Esophagus squamous epithelium (tissue), 5 donors: ENCODE results near the gene RBM20. TPM values are rescaled to one million over a fixed set of nuclear protein-coding genes. Genes with fewer than 3 reads are reported as not detected.

ENCODE experiments used
- DNase-seq: peaks from one replicate; lab custom pipeline; 2025; lab: John Stamatoyannopoulos, UW
- H3K27ac ChIP-seq, 4 donors: fragments of 200-600 bp; sonication (generic); one replicate each; pipeline ENCODE4 v1.5.1; 2016 to 2019; ENCODE audit warnings: mild to moderate bottlenecking in 1 of 4
- H3K27me3 ChIP-seq, 4 donors: fragments of 200-600 bp; sonication (generic); 1 replicate in 3 of 4; 2 replicates in 1 of 4; pipeline versions ENCODE4 v1.5.1 to v1.6.0; 2017 to 2021; ENCODE audit warnings: antibody characterized with exemption in 1 of 4
- H3K36me3 ChIP-seq, 3 donors: fragments of 200-600 bp; sonication (generic); one replicate each; pipeline ENCODE4 v1.5.1; 2016 to 2019
- H3K4me1 ChIP-seq, 3 donors: fragments of 200-600 bp; sonication (generic); one replicate each; pipeline ENCODE4 v1.5.1; 2017 to 2019
- H3K4me3 ChIP-seq, 4 donors: fragments of 200-600 bp; sonication (generic); 1 replicate in 3 of 4; 2 replicates in 1 of 4; pipeline ENCODE4 v1.5.1; 2016 to 2019; ENCODE audit warnings: mild to moderate bottlenecking in 2 of 4, moderate library complexity in 1 of 4
- H3K9me3 ChIP-seq, 3 donors: fragments of 200-600 bp; sonication (generic); one replicate each; pipeline ENCODE4 v1.5.1; 2016 to 2019
- POLR2A ChIP-seq, 4 donors: fragments of 450-650 bp; IDR thresholded peaks; one replicate each; pipeline ENCODE4 v1.6.1; 2017; ENCODE audit warnings: antibody characterized with exemption in 4 of 4, mild to moderate bottlenecking in 4 of 4, moderate library complexity in 3 of 4
- WGBS, 2 donors: methylation state at CpG; one replicate each; pipeline ENCODE4 v1.1.5; 2018; 5-methylcytosine and 5-hydroxymethylcytosine counted together
- intact Hi-C: fragments of 100-400 bp; cut with DNase I; formaldehyde crosslinking; loops from one replicate; pipeline ENCODE4 v1.15.0; 2022
- total RNA-seq, 4 donors: library from RNA; depleted of rRNA; stranded (reverse); fragments of >200 nt; gene quantifications; one replicate each; pipeline ENCODE4 v1.1.0, GENCODE V29; 2016
- TF ChIP-seq, protein P1 (sequence below), 6 experiments: fragments of 450-650 bp in 4 of 6; fragments of 200-600 bp in 2 of 6; sonication (generic) in 2 of 6; IDR thresholded peaks; one replicate each; pipeline ENCODE4 v1.5.1; 2016 to 2019; ENCODE audit warnings: antibody characterized with exemption in 6 of 6, mild to moderate bottlenecking in 4 of 6, moderate library complexity in 4 of 6
- donor health status: DM: yes; HTN: yes; CAD: no.

RBM20 gene
- total RNA-seq, 4 donors from 2014 or later = 2.1 to 10.3 (median 3.7) TPM

DNA sequence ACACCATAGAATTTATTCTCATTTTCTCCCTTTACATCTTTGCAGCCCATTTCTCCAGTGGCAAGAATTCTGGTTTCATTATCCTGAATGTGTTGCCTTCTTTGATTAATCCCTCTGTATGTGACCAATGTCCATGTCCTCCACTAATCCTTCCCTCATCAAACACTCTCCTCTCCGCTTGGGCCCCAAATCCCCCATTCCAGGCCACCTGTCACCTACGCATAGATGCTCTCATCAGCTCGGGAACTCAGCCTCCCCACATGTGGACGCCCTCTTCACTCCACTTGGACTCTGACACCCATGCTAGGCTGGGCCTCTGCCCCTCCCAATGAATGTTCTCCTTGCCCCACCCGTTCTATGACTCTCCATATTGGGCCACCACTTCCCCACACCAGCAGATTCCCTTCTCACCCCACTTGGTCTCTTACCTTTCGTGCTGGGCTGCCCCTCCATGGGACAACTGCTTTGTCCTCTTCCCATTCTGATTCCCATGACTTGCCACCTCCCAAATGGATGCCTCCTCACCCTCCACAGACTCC lies 18.7 kb upstream of the RBM20 start:
- H3K9me3 ChIP-seq = no peaks in the 10 kb centered on the region
- DNase-seq = no peak
- WGBS, 2 donors = 93 to 94% methylated on average over 6 of the region's 6 CpGs
- intact Hi-C loops = no loop called here
- peaks cover 0 to 14% (median 5%) of the 10 kb centered on the region in 3 donors for H3K4me1 ChIP-seq
- no peak for TF ChIP-seq POLR2A (IDR thresholded peaks at IDR 0.05)
- TF ChIP-seq, protein P1, sequence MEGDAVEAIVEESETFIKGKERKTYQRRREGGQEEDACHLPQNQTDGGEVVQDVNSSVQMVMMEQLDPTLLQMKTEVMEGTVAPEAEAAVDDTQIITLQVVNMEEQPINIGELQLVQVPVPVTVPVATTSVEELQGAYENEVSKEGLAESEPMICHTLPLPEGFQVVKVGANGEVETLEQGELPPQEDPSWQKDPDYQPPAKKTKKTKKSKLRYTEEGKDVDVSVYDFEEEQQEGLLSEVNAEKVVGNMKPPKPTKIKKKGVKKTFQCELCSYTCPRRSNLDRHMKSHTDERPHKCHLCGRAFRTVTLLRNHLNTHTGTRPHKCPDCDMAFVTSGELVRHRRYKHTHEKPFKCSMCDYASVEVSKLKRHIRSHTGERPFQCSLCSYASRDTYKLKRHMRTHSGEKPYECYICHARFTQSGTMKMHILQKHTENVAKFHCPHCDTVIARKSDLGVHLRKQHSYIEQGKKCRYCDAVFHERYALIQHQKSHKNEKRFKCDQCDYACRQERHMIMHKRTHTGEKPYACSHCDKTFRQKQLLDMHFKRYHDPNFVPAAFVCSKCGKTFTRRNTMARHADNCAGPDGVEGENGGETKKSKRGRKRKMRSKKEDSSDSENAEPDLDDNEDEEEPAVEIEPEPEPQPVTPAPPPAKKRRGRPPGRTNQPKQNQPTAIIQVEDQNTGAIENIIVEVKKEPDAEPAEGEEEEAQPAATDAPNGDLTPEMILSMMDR (IDR thresholded peaks at IDR 0.05) = no peak
- H3K36me3 ChIP-seq = no peaks in the 10 kb centered on the region
- no peak overlapping the region for H3K4me3 ChIP-seq
- H3K27me3 ChIP-seq = no peaks in the 10 kb centered on the region
- no peak overlapping the region for H3K27ac ChIP-seq

DNA sequence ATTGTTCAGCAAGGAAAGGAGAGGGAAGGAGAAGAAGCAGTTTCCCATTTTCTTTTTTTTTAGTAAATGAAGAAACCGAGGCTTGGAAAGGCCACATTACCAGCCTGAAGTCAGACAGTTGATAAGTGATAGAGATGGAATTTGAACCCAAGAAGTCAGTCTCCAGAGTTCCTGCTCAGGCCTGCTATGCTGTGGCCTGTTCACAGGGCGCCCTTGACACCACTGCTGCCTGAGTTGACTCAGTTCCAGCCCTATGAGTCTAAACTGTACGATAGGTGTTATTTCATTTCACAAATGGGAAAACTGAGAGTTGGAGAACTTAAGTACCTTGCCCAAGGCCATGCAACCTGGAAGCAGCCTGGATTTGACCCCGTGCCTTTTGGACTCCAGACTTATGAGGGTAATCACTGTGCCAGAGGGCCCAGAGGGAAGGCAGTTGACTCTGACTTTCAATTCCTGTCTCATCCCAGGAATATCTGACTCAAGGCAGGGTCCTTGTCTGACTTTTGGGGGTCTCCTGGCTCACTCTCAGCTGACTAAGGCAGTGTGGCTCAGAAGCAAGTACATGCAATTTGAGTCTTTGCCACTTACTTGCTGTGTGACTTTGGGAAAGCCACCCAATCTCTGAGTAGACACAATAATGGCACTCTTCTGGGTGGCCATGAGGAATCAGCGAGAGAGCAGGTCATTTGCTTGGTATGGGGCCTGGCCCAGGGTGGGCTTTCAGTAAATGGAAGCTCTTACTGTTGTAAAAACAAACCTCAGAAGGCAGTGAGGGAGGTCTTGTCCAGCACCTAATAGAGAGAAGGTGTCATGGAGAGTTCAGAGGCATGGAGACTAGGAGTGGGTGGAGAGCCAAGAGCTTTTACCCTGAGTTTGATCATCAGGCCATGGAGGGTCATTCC lies 17.9 kb upstream of the RBM20 start:
- WGBS, 2 donors = 81 to 83% methylated on average over 3 to 5 of the region's 5 CpGs
- Histone ChIP-seq H3K4me1 (peaks cover 0 to 14% (median 5%) of the 10 kb centered on the region in 3 donors), H3K27ac (no peak overlapping the region), H3K27me3 (no peaks in the 10 kb centered on the region), H3K36me3 (no peaks in the 10 kb centered on the region), H3K4me3 (no peak overlapping the region), H3K9me3 (no peaks in the 10 kb centered on the region)
- intact Hi-C loops = no loop called here
- TF ChIP-seq POLR2A (IDR thresholded peaks at IDR 0.05) = no peak
- TF ChIP-seq, protein P1 (IDR thresholded peaks at IDR 0.05) = no peak
- no peak for DNase-seq

GRCh38 chr10:110628161-110628560 lies 16.0 kb upstream of the RBM20 start:
- no peaks in the 10 kb centered on the region for H3K27me3 ChIP-seq
- intact Hi-C loops = no loop called here
- TF ChIP-seq, protein P1 (IDR thresholded peaks at IDR 0.05) = no peak
- TF ChIP-seq POLR2A (IDR thresholded peaks at IDR 0.05) = no peak

DNA sequence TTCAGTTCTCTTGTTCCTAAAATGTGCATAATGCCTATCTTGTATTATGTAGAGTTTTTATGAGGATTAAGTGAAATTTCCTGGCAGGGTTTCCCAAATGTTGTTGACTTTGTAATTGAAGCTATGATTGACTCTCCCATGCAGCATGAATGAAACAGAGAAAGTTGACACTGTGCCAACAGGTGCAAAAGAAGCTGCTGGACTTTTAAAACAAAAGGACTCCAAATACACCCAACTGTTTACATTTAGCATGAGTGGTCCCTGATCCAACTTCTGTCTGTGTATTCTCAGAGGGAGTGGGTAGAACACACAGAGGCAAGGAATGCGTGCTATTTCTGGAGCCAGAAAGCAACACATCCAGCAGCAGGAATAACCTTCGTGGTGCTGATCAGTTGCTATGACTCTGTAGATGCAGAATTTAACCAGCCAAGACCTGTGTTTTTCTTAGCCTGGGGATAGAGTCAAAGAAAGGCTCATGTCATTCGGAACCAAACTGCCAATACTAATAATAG lies 14.4 kb upstream of the RBM20 start:
- Histone ChIP-seq H3K4me1 (peaks cover 0 to 14% (median 5%) of the 10 kb centered on the region in 3 donors), H3K36me3 (no peaks in the 10 kb centered on the region), H3K27me3 (no peaks in the 10 kb centered on the region), H3K9me3 (no peaks in the 10 kb centered on the region), H3K27ac (no peak overlapping the region), H3K4me3 (no peak overlapping the region)
- TF ChIP-seq, protein P1 (IDR thresholded peaks at IDR 0.05) = no peak
- TF ChIP-seq POLR2A (IDR thresholded peaks at IDR 0.05) = no peak
- intact Hi-C loops = no loop called here
- WGBS, 2 donors = 19 to 31% methylated on average over 3 of the region's 3 CpGs
- no peak for DNase-seq

More at GRCh38 chr10:110628161-110628560, 16.0 kb upstream of the RBM20 start:
- Histone ChIP-seq H3K4me1 (peaks cover 0 to 14% (median 5%) of the 10 kb centered on the region in 3 donors), H3K36me3 (no peaks in the 10 kb centered on the region), H3K4me3 (no peak overlapping the region), H3K9me3 (no peaks in the 10 kb centered on the region), H3K27ac (no peak overlapping the region)
- DNase-seq = no peak

DNA sequence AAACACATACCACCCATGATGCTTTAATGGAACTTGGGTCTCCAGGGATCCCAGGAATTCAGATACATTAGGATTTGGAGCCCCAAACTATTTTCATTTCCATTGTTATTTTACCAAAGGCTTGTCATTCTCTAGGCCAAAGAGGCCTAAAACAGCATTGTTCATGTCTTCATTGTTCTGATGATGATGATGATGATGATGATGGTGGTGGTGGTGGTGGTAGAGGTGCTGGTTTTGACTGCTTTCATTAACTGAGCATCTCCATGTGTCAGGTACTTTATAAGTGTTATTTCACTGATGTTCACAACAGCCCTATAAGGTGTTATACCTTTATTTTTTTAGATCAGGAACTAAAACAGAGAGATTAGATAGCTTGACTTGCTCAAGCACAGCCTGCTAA lies 12.2 kb upstream of the RBM20 start:
- Histone ChIP-seq H3K9me3 (no peaks in the 10 kb centered on the region), H3K27ac (no peak overlapping the region), H3K4me1 (peaks cover 0 to 14% (median 5%) of the 10 kb centered on the region in 3 donors), H3K36me3 (no peaks in the 10 kb centered on the region), H3K4me3 (no peak overlapping the region), H3K27me3 (no peaks in the 10 kb centered on the region)
- no peak for TF ChIP-seq POLR2A (IDR thresholded peaks at IDR 0.05)
- TF ChIP-seq, protein P1 (IDR thresholded peaks at IDR 0.05) = no peak
- intact Hi-C loops = no loop called here
- DNase-seq = no peak
